Lung (tissue), 12 donors: Measurements from ENCODE around the gene TSPAN14. TPM values are rescaled to one million over a fixed set of nuclear protein-coding genes. Genes with fewer than 3 reads are reported as not detected.

Source experiments
- ATAC-seq: fragments of 200-7000 bp; cut with Tn5 transposase; one replicate; pipeline ENCODE4 v1.9.1; 2020; ENCODE audit warnings: moderate number of reproducible peaks; ENCODE audit not compliant: insufficient read depth, low FRiP score
- DNase-seq, 3 donors: peaks; one replicate each; pipeline ENCODE4 v3.0.0-alpha.2; 2013 to 2017
- H3K27ac ChIP-seq, 2 donors: one replicate each; pipeline ENCODE4 v1.5.1; 2013; ENCODE audit warnings: mild to moderate bottlenecking in 2 of 2, moderate library complexity in 2 of 2, control low read depth in 1 of 2, inconsistent platforms in 1 of 2, low read depth in 1 of 2, low read length in 1 of 2
- H3K27me3 ChIP-seq, 3 donors: one replicate each; pipeline ENCODE4 v1.5.1; 2013; ENCODE audit warnings: low read length in 2 of 3; ENCODE audit not compliant: control insufficient read depth in 3 of 3, insufficient read depth in 3 of 3
- H3K36me3 ChIP-seq, 4 donors: one replicate each; pipeline ENCODE4 v1.5.1; 2013; ENCODE audit warnings: low read length in 4 of 4, mild to moderate bottlenecking in 1 of 4, moderate library complexity in 1 of 4; ENCODE audit not compliant: control insufficient read depth in 4 of 4, insufficient read depth in 4 of 4
- H3K4me1 ChIP-seq, 5 donors: one replicate each; pipeline ENCODE4 v1.5.1; 2013; ENCODE audit warnings: low read length in 5 of 5, mild to moderate bottlenecking in 2 of 5, moderate library complexity in 1 of 5; ENCODE audit not compliant: control insufficient read depth in 5 of 5, insufficient read depth in 5 of 5
- H3K4me3 ChIP-seq: one replicate; pipeline ENCODE4 v1.5.1; 2013; ENCODE audit warnings: mild to moderate bottlenecking, control low read depth, moderate library complexity
- H3K9ac ChIP-seq, 2 donors: one replicate each; pipeline ENCODE4 v1.5.1; 2013; ENCODE audit warnings: low read length in 2 of 2, control low read depth in 1 of 2; ENCODE audit not compliant: insufficient read depth in 1 of 2
- H3K9me3 ChIP-seq, 4 donors: one replicate each; pipeline ENCODE4 v1.5.1; 2013; ENCODE audit warnings: low read length in 3 of 4, mild to moderate bottlenecking in 1 of 4, moderate library complexity in 1 of 4; ENCODE audit not compliant: control insufficient read depth in 4 of 4, insufficient read depth in 3 of 4
- CTCF ChIP-seq: IDR thresholded peaks from 2 replicates; pipeline ENCODE4 v1.5.1; 2012; ENCODE audit warnings: mild to moderate bottlenecking; ENCODE audit errors: control extremely low read depth, extremely low read depth
- WGBS, 2 donors: extraction: QIAGEN DNeasy Blood & Tissue Kit; methylation state at CpG; one replicate each; pipeline ENCODE4 v1.1.7; 2013; 5-methylcytosine and 5-hydroxymethylcytosine counted together
- polyA plus RNA-seq, 2 donors: library from polyadenylated mRNA; stranded (reverse); fragments of 200-250 nt; gene quantifications; one replicate each; pipeline ENCODE4 v1.2.1, GENCODE V29; 2013
- total RNA-seq, 2 donors: library from RNA; depleted of rRNA in 1 of 2; stranded (reverse); fragments of >200 nt in 1 of 2; gene quantifications; one replicate each; pipeline ENCODE4 v1.2.1, GENCODE V29; 2014 to 2021
- donor health status: control.
- donor health status: control.
- donor health status: Bipolar disorder and iron deficiency.
- donor health status: healthy.
- donor health status: DM: yes; HTN: yes; CAD: no.

The TSPAN14 gene
- total and polyA plus RNA-seq, 4 donors, result 40.9 to 187 (median 116) TPM

- peaks cover 7 to 52% (median 32%) of the 10 kb centered on the region in 4 donors for H3K36me3 ChIP-seq
- H3K9ac ChIP-seq, result no peak overlapping the region
- H3K9me3 ChIP-seq, result no peaks in the 10 kb centered on the region
- peaks cover 0 to 3% (median 0%) of the 10 kb centered on the region in 5 donors for H3K4me1 ChIP-seq
- H3K27me3 ChIP-seq, result no peaks in the 10 kb centered on the region
- ATAC-seq (no peak), DNase-seq (no peak)
- TF ChIP-seq CTCF, result no peak
- H3K27ac ChIP-seq, result no peak overlapping the region
- no peak overlapping the region for H3K4me3 ChIP-seq
- 95 to 97% methylated on average over 2 of the region's 2 CpGs for WGBS, 2 donors
These were observed 26.6 kb upstream of the TSPAN14 start for GRCh38 chr10:80427541-80427940.

GRCh38 chr10:80429521-80429973 is 24.6 kb upstream of the TSPAN14 start:
- no peaks in the 10 kb centered on the region for H3K9me3 ChIP-seq
- peaks cover 7 to 49% (median 24%) of the 10 kb centered on the region in 4 donors for H3K36me3 ChIP-seq
- no peak overlapping the region for H3K4me3 ChIP-seq
- ATAC-seq, result peak; percentile 90
- no peaks in the 10 kb centered on the region for H3K27me3 ChIP-seq
- peak overlapping the region in 1 of 2 donors; percentile 9 for H3K27ac ChIP-seq
- no peak overlapping the region for H3K9ac ChIP-seq
- no peak for DNase-seq
- TF ChIP-seq CTCF, result no peak
- 62 to 63% methylated on average over 9 of the region's 9 CpGs for WGBS, 2 donors
- peaks cover 0 to 3% (median 0%) of the 10 kb centered on the region in 5 donors for H3K4me1 ChIP-seq

- Histone ChIP-seq H3K4me1 (peaks cover 0 to 3% (median 0%) of the 10 kb centered on the region in 5 donors), H3K27me3 (no peaks in the 10 kb centered on the region), H3K27ac (no peak overlapping the region), H3K9me3 (no peaks in the 10 kb centered on the region), H3K4me3 (no peak overlapping the region), H3K9ac (no peak overlapping the region), H3K36me3 (peaks cover 0 to 19% (median 6%) of the 10 kb centered on the region in 4 donors)
- no peak for TF ChIP-seq CTCF
- DNase-seq (no peak), ATAC-seq (no peak)
- WGBS, 2 donors, result 77 to 81% methylated on average over 3 of the region's 3 CpGs
These were observed 21.0 kb upstream of the TSPAN14 start for GRCh38 chr10:80433134-80433533.
